Neural cell (in vitro differentiated cells): ENCODE measurements around the gene AHCTF1. TPM values are rescaled to one million over a fixed set of nuclear protein-coding genes. Genes with fewer than 3 reads are reported as not detected.
"Not testable (repeated sequence)": the region's sequence is repeated elsewhere in the genome, so short reads cannot be mapped to it uniquely, and the experiment has no call there.

Experiments
- H2AFZ ChIP-seq: fragments of 200-600, 300-800 bp; sonication (generic), shearing (Covaris generic); 2 replicates; pipeline ENCODE4 v1.6.0; 2014; ENCODE audit warnings: low read depth, mild to moderate bottlenecking, antibody characterized with exemption, low read length, moderate library complexity
- H3F3A ChIP-seq: fragments of 200-600 bp; shearing (Covaris generic); 2 replicates; pipeline ENCODE4 v1.6.1; 2016; ENCODE audit warnings: mild to moderate bottlenecking, moderate library complexity, mixed read lengths, antibody characterized with exemption, low read length; ENCODE audit not compliant: insufficient read depth, poor library complexity, severe bottlenecking
- H3K27ac ChIP-seq: fragments of 200-600, 300-800 bp; sonication (generic), shearing (Covaris generic); 2 replicates; pipeline ENCODE4 v1.5.1; 2014; ENCODE audit warnings: mild to moderate bottlenecking, low read length, moderate library complexity
- H3K27me3 ChIP-seq: fragments of 300-800, 200-600 bp; sonication (generic), shearing (Covaris generic); 2 replicates; pipeline ENCODE4 v1.6.0; 2014; ENCODE audit warnings: mild to moderate bottlenecking, low read depth, low read length, moderate library complexity; ENCODE audit not compliant: insufficient read depth
- H3K36me3 ChIP-seq: fragments of 300-800, 200-600 bp; sonication (generic), shearing (Covaris generic); 2 replicates; pipeline ENCODE4 v1.5.1; 2014; ENCODE audit warnings: mild to moderate bottlenecking, antibody characterized with exemption, low read length, moderate library complexity; ENCODE audit not compliant: insufficient read depth
- H3K4me2 ChIP-seq: fragments of 300-800, 200-600 bp; sonication (generic), shearing (Covaris generic); 2 replicates; pipeline ENCODE4 v1.6.0; 2014; ENCODE audit warnings: mild to moderate bottlenecking, low read length
- H3K4me3 ChIP-seq: fragments of 300-800, 200-600 bp; sonication (generic), shearing (Covaris generic); 2 replicates; pipeline ENCODE4 v1.5.1; 2014; ENCODE audit warnings: mild to moderate bottlenecking, low read length, moderate library complexity
- H3K79me2 ChIP-seq: fragments of 200-600 bp; shearing (Covaris generic); replicated peaks from 2 replicates; pipeline ENCODE4 v1.6.0; 2014; ENCODE audit warnings: mild to moderate bottlenecking, low read length, moderate library complexity; ENCODE audit not compliant: insufficient read depth
- H3K9ac ChIP-seq: fragments of 300-800, 200-600 bp; sonication (generic), shearing (Covaris generic); 2 replicates; pipeline ENCODE4 v1.6.1; 2016; ENCODE audit warnings: mild to moderate bottlenecking, low read length, mixed read lengths
- H3K9me2 ChIP-seq: fragments of 200-600 bp; shearing (Covaris generic); 2 replicates; pipeline ENCODE4 v1.6.1; 2016; ENCODE audit warnings: mild to moderate bottlenecking, low read length, mixed read lengths; ENCODE audit not compliant: insufficient read depth
- H3K9me3 ChIP-seq: fragments of 200-600, 300-800 bp; sonication (generic), shearing (Covaris generic); 2 replicates; pipeline ENCODE4 v1.6.1; 2016; ENCODE audit warnings: mild to moderate bottlenecking, mixed run types, low read length, moderate library complexity, mixed read lengths
- H4K20me1 ChIP-seq: fragments of 200-600 bp; shearing (Covaris generic); 2 replicates; pipeline ENCODE4 v1.6.1; 2016; ENCODE audit warnings: mild to moderate bottlenecking, mixed run types; ENCODE audit not compliant: insufficient read depth
- EP300 ChIP-seq: fragments of 450-650 bp; conservative IDR thresholded peaks from 2 replicates; pipeline ENCODE4 v1.6.1; 2014; ENCODE audit warnings: antibody characterized with exemption, mild to moderate bottlenecking, moderate library complexity; ENCODE audit not compliant: poor library complexity, severe bottlenecking
- EZH2 ChIP-seq: fragments of 200-600, 300-800 bp; shearing (Covaris generic), sonication (generic); IDR thresholded peaks from 2 replicates; pipeline ENCODE4 v1.6.1; 2014; ENCODE audit warnings: antibody characterized with exemption, low read length, borderline replicate concordance, mild to moderate bottlenecking; ENCODE audit not compliant: insufficient read depth, poor library complexity, severe bottlenecking
- MXI1 ChIP-seq: fragments of 450-650 bp; conservative IDR thresholded peaks from 2 replicates; pipeline ENCODE4 v1.6.1; 2014; ENCODE audit warnings: antibody characterized with exemption, mild to moderate bottlenecking; ENCODE audit not compliant: poor library complexity, severe bottlenecking
- POLR2AphosphoS5 ChIP-seq: IDR thresholded peaks from 2 replicates; pipeline ENCODE4 v1.6.1; 2012
- RAD21 ChIP-seq: fragments of 450-650 bp; conservative IDR thresholded peaks from 2 replicates; pipeline ENCODE4 v1.6.1; 2014; ENCODE audit warnings: antibody characterized with exemption, mild to moderate bottlenecking, moderate library complexity
- SMC3 ChIP-seq: fragments of 450-650 bp; conservative IDR thresholded peaks from 2 replicates; pipeline ENCODE4 v1.6.1; 2014; ENCODE audit warnings: antibody characterized with exemption, mild to moderate bottlenecking, moderate library complexity; ENCODE audit not compliant: poor library complexity
- TAF1 ChIP-seq: IDR thresholded peaks from 2 replicates; pipeline ENCODE4 v1.6.1; 2012; ENCODE audit warnings: low read depth
- polyA plus RNA-seq: library from polyadenylated mRNA; depleted of rRNA; stranded (reverse); fragments of >200 nt; gene quantifications from 2 replicates; pipeline ENCODE4 v1.2.3, GENCODE V29; 2014
- TF ChIP-seq, protein P1 (sequence below): IDR thresholded peaks from 2 replicates; pipeline ENCODE4 v1.6.1; 2012; ENCODE audit warnings: borderline replicate concordance
- TF ChIP-seq, protein P2 (sequence below): fragments of 450-650 bp; IDR thresholded peaks from 2 replicates; pipeline ENCODE4 v1.5.1; 2014; ENCODE audit warnings: antibody characterized with exemption, mild to moderate bottlenecking, moderate library complexity; ENCODE audit not compliant: poor library complexity, severe bottlenecking

AHCTF1 gene
- polyA plus RNA-seq, 1 donor from 2014 or later = 27.1 TPM

DNA sequence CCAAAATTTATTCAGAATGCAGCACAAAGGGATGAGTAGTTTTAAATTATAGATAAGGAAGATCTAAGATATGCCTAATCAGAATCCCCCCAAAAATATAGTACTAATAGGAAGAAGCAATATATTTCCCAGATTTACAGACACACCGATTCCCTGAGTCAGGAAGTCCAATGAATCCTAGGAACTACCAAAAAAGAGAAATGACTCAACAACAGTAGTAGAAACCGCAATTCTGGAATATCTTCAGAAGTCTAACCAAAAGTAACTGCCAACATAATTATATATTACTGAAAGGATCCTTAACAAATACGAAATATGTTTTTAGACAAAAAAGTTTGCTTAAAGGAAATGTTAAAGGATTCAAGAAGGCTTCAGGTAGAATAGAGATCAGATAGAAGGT lies 10.3 kb downstream of the AHCTF1 start:
- H2AFZ ChIP-seq = no peak overlapping the region
- no peak overlapping the region for H3K4me3 ChIP-seq
- H3K4me2 ChIP-seq = no peak overlapping the region
- H3K9ac ChIP-seq = no peak overlapping the region
- no peak for TF ChIP-seq RAD21
- TF ChIP-seq, protein P1, sequence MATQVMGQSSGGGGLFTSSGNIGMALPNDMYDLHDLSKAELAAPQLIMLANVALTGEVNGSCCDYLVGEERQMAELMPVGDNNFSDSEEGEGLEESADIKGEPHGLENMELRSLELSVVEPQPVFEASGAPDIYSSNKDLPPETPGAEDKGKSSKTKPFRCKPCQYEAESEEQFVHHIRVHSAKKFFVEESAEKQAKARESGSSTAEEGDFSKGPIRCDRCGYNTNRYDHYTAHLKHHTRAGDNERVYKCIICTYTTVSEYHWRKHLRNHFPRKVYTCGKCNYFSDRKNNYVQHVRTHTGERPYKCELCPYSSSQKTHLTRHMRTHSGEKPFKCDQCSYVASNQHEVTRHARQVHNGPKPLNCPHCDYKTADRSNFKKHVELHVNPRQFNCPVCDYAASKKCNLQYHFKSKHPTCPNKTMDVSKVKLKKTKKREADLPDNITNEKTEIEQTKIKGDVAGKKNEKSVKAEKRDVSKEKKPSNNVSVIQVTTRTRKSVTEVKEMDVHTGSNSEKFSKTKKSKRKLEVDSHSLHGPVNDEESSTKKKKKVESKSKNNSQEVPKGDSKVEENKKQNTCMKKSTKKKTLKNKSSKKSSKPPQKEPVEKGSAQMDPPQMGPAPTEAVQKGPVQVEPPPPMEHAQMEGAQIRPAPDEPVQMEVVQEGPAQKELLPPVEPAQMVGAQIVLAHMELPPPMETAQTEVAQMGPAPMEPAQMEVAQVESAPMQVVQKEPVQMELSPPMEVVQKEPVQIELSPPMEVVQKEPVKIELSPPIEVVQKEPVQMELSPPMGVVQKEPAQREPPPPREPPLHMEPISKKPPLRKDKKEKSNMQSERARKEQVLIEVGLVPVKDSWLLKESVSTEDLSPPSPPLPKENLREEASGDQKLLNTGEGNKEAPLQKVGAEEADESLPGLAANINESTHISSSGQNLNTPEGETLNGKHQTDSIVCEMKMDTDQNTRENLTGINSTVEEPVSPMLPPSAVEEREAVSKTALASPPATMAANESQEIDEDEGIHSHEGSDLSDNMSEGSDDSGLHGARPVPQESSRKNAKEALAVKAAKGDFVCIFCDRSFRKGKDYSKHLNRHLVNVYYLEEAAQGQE = no peak
- no peak for TF ChIP-seq MXI1
- H3K79me2 ChIP-seq = peaks cover 73% of the 10 kb centered on the region
- no peaks in the 10 kb centered on the region for H3F3A ChIP-seq
- no peaks in the 10 kb centered on the region for H3K27me3 ChIP-seq
- H3K9me3 ChIP-seq = no peaks in the 10 kb centered on the region
- no peaks in the 10 kb centered on the region for H4K20me1 ChIP-seq
- H3K9me2 ChIP-seq = no peaks in the 10 kb centered on the region
- peaks cover 5% of the 10 kb centered on the region for H3K36me3 ChIP-seq
- no peak overlapping the region for H3K27ac ChIP-seq

DNA sequence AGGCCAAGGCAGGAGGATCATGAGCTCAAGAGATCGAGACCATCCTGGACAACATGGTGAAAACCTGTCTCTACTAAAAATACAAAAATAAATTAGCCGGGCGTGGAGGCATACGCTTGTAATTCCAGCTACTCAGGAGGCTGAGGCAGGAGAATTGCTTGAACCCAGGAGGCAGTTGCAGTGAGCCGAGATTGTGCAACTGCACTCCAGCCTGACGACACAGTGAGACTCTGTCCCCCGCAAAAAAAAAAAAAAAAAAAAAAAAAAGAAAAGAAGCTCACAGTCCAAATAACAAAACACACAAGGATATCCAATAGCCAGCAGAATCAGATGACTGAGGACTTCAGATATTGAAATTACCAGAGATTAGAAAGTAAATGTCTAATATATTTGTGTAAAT lies 11.8 kb downstream of the AHCTF1 start:
- H3K27ac ChIP-seq = no peak overlapping the region
- no peaks in the 10 kb centered on the region for H3F3A ChIP-seq
- no peaks in the 10 kb centered on the region for H3K9me2 ChIP-seq
- no peaks in the 10 kb centered on the region for H3K9me3 ChIP-seq
- H3K4me3 ChIP-seq = no peak overlapping the region
- H3K4me2 ChIP-seq = no peak overlapping the region
- no peak overlapping the region for H2AFZ ChIP-seq
- peaks cover 61% of the 10 kb centered on the region for H3K79me2 ChIP-seq
- H4K20me1 ChIP-seq = no peaks in the 10 kb centered on the region
- TF ChIP-seq EZH2 = no peak
- TF ChIP-seq, protein P1 = no peak
- TF ChIP-seq TAF1 = no peak
- TF ChIP-seq, protein P2, sequence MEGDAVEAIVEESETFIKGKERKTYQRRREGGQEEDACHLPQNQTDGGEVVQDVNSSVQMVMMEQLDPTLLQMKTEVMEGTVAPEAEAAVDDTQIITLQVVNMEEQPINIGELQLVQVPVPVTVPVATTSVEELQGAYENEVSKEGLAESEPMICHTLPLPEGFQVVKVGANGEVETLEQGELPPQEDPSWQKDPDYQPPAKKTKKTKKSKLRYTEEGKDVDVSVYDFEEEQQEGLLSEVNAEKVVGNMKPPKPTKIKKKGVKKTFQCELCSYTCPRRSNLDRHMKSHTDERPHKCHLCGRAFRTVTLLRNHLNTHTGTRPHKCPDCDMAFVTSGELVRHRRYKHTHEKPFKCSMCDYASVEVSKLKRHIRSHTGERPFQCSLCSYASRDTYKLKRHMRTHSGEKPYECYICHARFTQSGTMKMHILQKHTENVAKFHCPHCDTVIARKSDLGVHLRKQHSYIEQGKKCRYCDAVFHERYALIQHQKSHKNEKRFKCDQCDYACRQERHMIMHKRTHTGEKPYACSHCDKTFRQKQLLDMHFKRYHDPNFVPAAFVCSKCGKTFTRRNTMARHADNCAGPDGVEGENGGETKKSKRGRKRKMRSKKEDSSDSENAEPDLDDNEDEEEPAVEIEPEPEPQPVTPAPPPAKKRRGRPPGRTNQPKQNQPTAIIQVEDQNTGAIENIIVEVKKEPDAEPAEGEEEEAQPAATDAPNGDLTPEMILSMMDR = no peak
- no peak for TF ChIP-seq MXI1
- no peak for TF ChIP-seq POLR2AphosphoS5
- TF ChIP-seq SMC3 = no peak
- TF ChIP-seq RAD21 = no peak
- no peak for TF ChIP-seq EP300
- no peak overlapping the region for H3K9ac ChIP-seq
- H3K27me3 ChIP-seq = no peaks in the 10 kb centered on the region
- H3K36me3 ChIP-seq = peaks cover 5% of the 10 kb centered on the region

DNA sequence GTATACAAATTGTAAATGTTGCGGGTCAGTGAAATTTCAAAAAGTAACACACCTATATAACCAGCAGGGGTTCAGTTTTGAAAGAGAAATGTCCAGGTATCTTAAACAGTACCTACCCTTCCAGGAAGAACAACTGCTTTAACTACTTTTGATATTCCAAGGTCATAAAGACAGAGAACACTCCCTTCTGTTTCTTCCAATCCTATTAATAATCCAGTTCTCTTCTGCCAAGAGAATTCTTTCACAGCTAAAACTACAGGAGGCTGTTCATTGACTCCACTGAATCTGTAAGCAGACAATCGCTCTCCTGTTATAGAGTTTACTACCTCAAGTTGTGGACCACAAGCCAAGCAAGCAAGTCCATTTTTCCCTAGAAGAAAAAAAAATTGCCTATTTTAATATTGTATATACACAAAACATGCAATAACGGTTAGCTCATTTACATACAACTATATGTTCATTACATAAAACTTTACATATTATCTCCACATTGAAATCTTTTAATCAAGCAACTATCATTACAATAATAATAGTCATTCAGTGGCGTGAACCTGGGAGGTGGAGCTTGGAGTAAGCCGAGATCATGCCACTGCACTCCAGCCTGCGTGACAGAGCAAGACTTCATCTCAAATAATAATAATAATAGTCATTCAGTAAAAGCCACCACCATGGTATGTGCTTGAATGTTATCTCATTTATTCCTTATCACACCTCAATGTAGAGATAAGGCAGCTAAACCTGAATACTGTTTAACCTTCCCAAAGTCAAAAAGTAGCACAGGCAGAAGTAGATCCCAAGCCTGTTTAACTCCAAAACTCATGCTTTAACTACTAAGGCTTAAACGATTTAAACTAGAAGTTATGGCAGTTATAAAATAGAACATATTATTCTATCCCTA lies 15.5 kb downstream of the AHCTF1 start:
- H4K20me1 ChIP-seq, H3K9me2 ChIP-seq, H3K4me2 ChIP-seq, H3K27ac ChIP-seq, H3K9ac ChIP-seq, H3K4me3 ChIP-seq, H3K27me3 ChIP-seq, H2AFZ ChIP-seq, H3F3A ChIP-seq, H3K36me3 ChIP-seq, H3K9me3 ChIP-seq: not testable (repeated sequence)
- H3K79me2 ChIP-seq = peaks cover 33% of the 10 kb centered on the region
